PC-3 (cell line): ENCODE results near the gene FCHO1. TPM values are rescaled to one million over a fixed set of nuclear protein-coding genes. Genes with fewer than 3 reads are reported as not detected.

Experiments used
- ATAC-seq: fragments of 200-7000 bp; cut with Tn5 transposase; 2 replicates; pipeline ENCODE4 v1.9.1; 2020; ENCODE audit warnings: mild to moderate bottlenecking, moderate library complexity
- BruUV-seq: library from RNA; stranded (reverse); fragments of 400-500 nt; replicated peaks from 2 replicates; lab custom pipeline; 2021; lab: Mats Ljungman, UMichigan
- CTCF ChIA-PET: fragments of 300-600 bp; sonication (Branson Sonifier 250); formaldehyde crosslinking; loops from one replicate; lab custom pipeline; 2022; ENCODE audit warnings: antibody characterized with exemption; lab: Charles Lee
- POLR2A ChIA-PET: fragments of 300-600 bp; sonication (Branson Sonifier 250); formaldehyde crosslinking; loops from one replicate; lab custom pipeline; 2022; ENCODE audit warnings: antibody characterized with exemption; ENCODE audit not compliant: unreplicated experiment; lab: Charles Lee
- DNase-seq: peaks from one replicate; pipeline ENCODE4 v3.0.0-alpha.2; 2015
- H2AFZ ChIP-seq: fragments of 300-600 bp; sonication (generic); 2 replicates; pipeline ENCODE4 v1.6.0; 2016; ENCODE audit warnings: antibody characterized with exemption, low read length
- H3F3A ChIP-seq: fragments of 300-600 bp; sonication (generic); one replicate; pipeline ENCODE4 v1.6.0; 2017; ENCODE audit warnings: antibody characterized with exemption, low read length, control low read depth, mild to moderate bottlenecking; ENCODE audit not compliant: unreplicated experiment
- H3K27ac ChIP-seq: fragments of 300-600 bp; sonication (generic); 2 replicates; pipeline ENCODE4 v1.5.1; 2016; ENCODE audit warnings: mild to moderate bottlenecking, low read length
- H3K27me3 ChIP-seq: fragments of 300-600 bp; sonication (generic); 2 replicates; pipeline ENCODE4 v1.6.1; 2016; ENCODE audit warnings: low read length, mixed read lengths
- H3K36me3 ChIP-seq: fragments of 300-600 bp; sonication (generic); 2 replicates; pipeline ENCODE4 v1.6.1; 2016; ENCODE audit warnings: low read depth, mixed run types, low read length, mixed read lengths
- H3K4me1 ChIP-seq: fragments of 300-600 bp; sonication (generic); 2 replicates; pipeline ENCODE4 v1.5.1; 2016; ENCODE audit warnings: low read length; ENCODE audit not compliant: insufficient read depth
- H3K4me2 ChIP-seq: fragments of 300-600 bp; sonication (generic); 2 replicates; pipeline ENCODE4 v1.6.0; 2016; ENCODE audit warnings: low read length
- H3K4me3 ChIP-seq: fragments of 300-600 bp; sonication (generic); 2 replicates; pipeline ENCODE4 v1.5.1; 2016; ENCODE audit warnings: mild to moderate bottlenecking, low read length, mixed read lengths
- H3K79me2 ChIP-seq: fragments of 300-600 bp; sonication (generic); 2 replicates; pipeline ENCODE4 v1.6.1; 2017; ENCODE audit warnings: low read length, mixed read lengths
- H3K9ac ChIP-seq: fragments of 300-600 bp; sonication (generic); 2 replicates; pipeline ENCODE4 v1.6.0; 2016; ENCODE audit warnings: mild to moderate bottlenecking, low read length
- H3K9me2 ChIP-seq: fragments of 300-600 bp; sonication (generic); replicated peaks from 2 replicates; pipeline ENCODE4 v1.6.1; 2016; ENCODE audit warnings: mixed run types, low read length, mixed read lengths
- H3K9me3 ChIP-seq: fragments of 300-600 bp; sonication (generic); 2 replicates; pipeline ENCODE4 v1.6.1; 2016; ENCODE audit warnings: low read length, mixed read lengths
- H4K20me1 ChIP-seq: fragments of 300-600 bp; sonication (generic); 2 replicates; pipeline ENCODE4 v1.6.1; 2016; ENCODE audit warnings: low read length, mixed read lengths
- CTCF ChIP-seq: fragments of 300-600 bp; sonication (generic); conservative IDR thresholded peaks from 2 replicates; pipeline ENCODE4 v1.5.1; 2017; ENCODE audit warnings: antibody characterized with exemption, low read depth, mild to moderate bottlenecking, low read length
- EZH2 ChIP-seq: fragments of 300-600 bp; sonication (generic); IDR thresholded peaks from one replicate; pipeline ENCODE4 v1.6.1; 2017; ENCODE audit warnings: antibody characterized with exemption, mild to moderate bottlenecking, low read length; ENCODE audit not compliant: unreplicated experiment
- EZH2phosphoT487 ChIP-seq: fragments of 300-600 bp; sonication (generic); IDR thresholded peaks from 2 replicates; pipeline ENCODE4 v1.6.1; 2018; ENCODE audit warnings: mild to moderate bottlenecking, antibody characterized with exemption, low read length, borderline replicate concordance
- intact Hi-C: fragments of 100-400 bp; cut with micrococcal nuclease; formaldehyde crosslinking; loops from 2 replicates; pipeline ENCODE4 v1.9.0; 2023
- total RNA-seq: library from RNA; depleted of rRNA; stranded (reverse); fragments of >200 nt; gene quantifications from 2 replicates; pipeline ENCODE4 v1.2.3, GENCODE V29; 2014

FCHO1 gene
- total RNA-seq, 1 experiment from 2014 or later, result 21.0 TPM

- no peaks in the 10 kb centered on the region for H3K9me3 ChIP-seq
- no peak overlapping the region for H3K9ac ChIP-seq
- peaks cover 14% of the 10 kb centered on the region; the same call in 1 of the 2 replicates for H4K20me1 ChIP-seq
- no peak for ATAC-seq
- intact Hi-C loops, result no loop called here
- H3K4me3 ChIP-seq, result peak overlapping the region; percentile 99; the same call in 1 of the 2 replicates
- no TSS peak for BruUV-seq
- TF ChIP-seq CTCF (no peak), EZH2phosphoT487 (no peak), EZH2 (no peak)
- no peak overlapping the region for H2AFZ ChIP-seq
- peak overlapping the region; percentile 97 for H3K4me2 ChIP-seq
- peaks cover 5% of the 10 kb centered on the region; the same call in 1 of the 2 replicates for H3K36me3 ChIP-seq
- peaks cover 24% of the 10 kb centered on the region for H3K79me2 ChIP-seq
- no peaks in the 10 kb centered on the region for H3F3A ChIP-seq
- H3K9me2 ChIP-seq, result no peaks in the 10 kb centered on the region
- peaks cover 25% of the 10 kb centered on the region for H3K4me1 ChIP-seq
- CTCF ChIA-PET, result no interaction called here
- DNase-seq, result no peak
- no peaks in the 10 kb centered on the region for H3K27me3 ChIP-seq
- H3K27ac ChIP-seq, result no peak overlapping the region
- POLR2A ChIA-PET, result no interaction called here
Observed at GRCh38 chr19:17721111-17721628, 30.1 kb upstream of the FCHO1 start.

- no peak overlapping the region for H2AFZ ChIP-seq
- ATAC-seq, result peak; percentile 37; the same call in 1 of the 2 replicates
- H3K4me2 ChIP-seq, result peak overlapping the region; percentile 97; the same call in 1 of the 2 replicates
- H3K9me3 ChIP-seq, result no peaks in the 10 kb centered on the region
- no peak overlapping the region for H3K9ac ChIP-seq
- no peak overlapping the region for H3K4me3 ChIP-seq
- TF ChIP-seq EZH2, result no peak
- TF ChIP-seq EZH2phosphoT487, result no peak
- TF ChIP-seq CTCF, result no peak
- CTCF ChIA-PET, result no interaction called here
- intact Hi-C loops, result no loop called here
- H3F3A ChIP-seq, result no peaks in the 10 kb centered on the region
- peaks cover 14% of the 10 kb centered on the region; the same call in 1 of the 2 replicates for H4K20me1 ChIP-seq
- H3K4me1 ChIP-seq, result peaks cover 25% of the 10 kb centered on the region
- DNase-seq, result peak; percentile 19
- H3K27ac ChIP-seq, result no peak overlapping the region
- no peaks in the 10 kb centered on the region for H3K9me2 ChIP-seq
- H3K79me2 ChIP-seq, result peaks cover 24% of the 10 kb centered on the region
- no TSS peak for BruUV-seq
- H3K27me3 ChIP-seq, result no peaks in the 10 kb centered on the region
- POLR2A ChIA-PET, result no interaction called here
- peaks cover 6% of the 10 kb centered on the region; the same call in 1 of the 2 replicates for H3K36me3 ChIP-seq
Observed at GRCh38 chr19:17721821-17722220, 29.5 kb upstream of the FCHO1 start.

- peaks cover 25% of the 10 kb centered on the region for H3K4me1 ChIP-seq
- TF ChIP-seq EZH2 (no peak), CTCF (no peak), EZH2phosphoT487 (no peak)
- no peaks in the 10 kb centered on the region for H3K9me2 ChIP-seq
- no peaks in the 10 kb centered on the region for H3K27me3 ChIP-seq
- ATAC-seq (no peak), DNase-seq (no peak)
- no peak overlapping the region for H3K27ac ChIP-seq
- H3K36me3 ChIP-seq, result peaks cover 6% of the 10 kb centered on the region; the same call in 1 of the 2 replicates
- H3F3A ChIP-seq, result no peaks in the 10 kb centered on the region
- H3K9me3 ChIP-seq, result no peaks in the 10 kb centered on the region
- H3K9ac ChIP-seq, result no peak overlapping the region
- H4K20me1 ChIP-seq, result peaks cover 14% of the 10 kb centered on the region; the same call in 1 of the 2 replicates
- no TSS peak for BruUV-seq
- H3K79me2 ChIP-seq, result peaks cover 24% of the 10 kb centered on the region
- H3K4me3 ChIP-seq, result no peak overlapping the region
- ChIA-PET POLR2A (no interaction called here), CTCF (no interaction called here)
- intact Hi-C loops, result no loop called here
- no peak overlapping the region for H3K4me2 ChIP-seq
- H2AFZ ChIP-seq, result no peak overlapping the region
Observed at GRCh38 chr19:17722655-17723240, 28.5 kb upstream of the FCHO1 start.
